Urinary bladder (tissue), 4 donors: Measurements from ENCODE around the gene KRTAP26-1. TPM values are rescaled to one million over a fixed set of nuclear protein-coding genes. Genes with fewer than 3 reads are reported as not detected.

ENCODE experiments used
- DNase-seq: peaks from one replicate; pipeline ENCODE4 v3.0.0-alpha.2; 2015; ENCODE audit errors: extremely low spot score
- H3K27ac ChIP-seq: one replicate; pipeline ENCODE4 v1.5.1; 2013; ENCODE audit warnings: low read depth, mild to moderate bottlenecking, moderate library complexity
- H3K36me3 ChIP-seq: one replicate; pipeline ENCODE4 v1.6.1; 2013; ENCODE audit warnings: mild to moderate bottlenecking, moderate library complexity; ENCODE audit not compliant: insufficient read depth
- H3K4me1 ChIP-seq: one replicate; pipeline ENCODE4 v1.6.1; 2013; ENCODE audit warnings: mild to moderate bottlenecking, moderate library complexity; ENCODE audit not compliant: insufficient read depth
- H3K4me3 ChIP-seq: one replicate; pipeline ENCODE4 v1.5.1; 2013; ENCODE audit warnings: low read depth, low read length
- WGBS: extraction: QIAGEN DNeasy Blood & Tissue Kit; methylation state at CpG from one replicate; pipeline ENCODE4 v1.1.7; 2013; 5-methylcytosine and 5-hydroxymethylcytosine counted together
- polyA plus RNA-seq: library from polyadenylated mRNA; stranded (reverse); fragments of 200-250 nt; gene quantifications from one replicate; pipeline ENCODE4 v1.2.3, GENCODE V29; 2013
- total RNA-seq: library from RNA; depleted of rRNA; stranded (reverse); fragments of >200 nt; gene quantifications from one replicate; pipeline ENCODE4 v1.2.3, GENCODE V29; 2014
- donor health status: healthy with polysubstance abuse.
- donor health status: healthy.

The KRTAP26-1 gene, protein sequence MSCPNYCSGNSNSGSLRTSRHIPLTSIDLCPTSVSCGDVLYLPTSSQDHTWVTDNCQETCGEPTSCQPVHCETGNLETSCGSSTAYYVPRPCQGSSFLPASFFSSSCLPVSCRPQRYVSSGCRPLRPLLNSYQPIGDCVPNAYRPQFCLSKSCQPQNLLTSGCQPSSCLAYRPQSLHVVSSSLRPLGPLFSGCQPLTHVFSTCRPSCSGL
- total RNA-seq (not detected), polyA plus RNA-seq (not detected)

DNA sequence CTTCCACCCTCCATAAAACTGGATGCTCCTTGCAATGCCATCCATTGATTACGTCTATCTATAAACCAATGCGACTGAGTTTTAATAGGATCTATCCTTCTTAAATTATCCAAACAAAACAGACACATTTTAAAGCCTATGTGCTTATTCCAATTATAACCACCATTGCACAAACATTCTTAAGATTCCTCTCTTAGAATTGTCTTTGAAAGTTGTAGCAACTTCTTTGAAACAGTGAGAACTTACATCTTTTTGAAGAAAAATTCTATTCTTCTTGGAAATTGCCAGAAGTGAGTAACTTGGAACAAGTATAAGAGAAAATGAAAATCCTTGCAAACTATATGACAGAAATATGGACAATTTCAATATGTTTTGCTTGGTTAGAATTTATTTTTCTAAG lies at the start of gene KRTAP26-1:
TSS of gene KRTAP26-1 (minus strand) at position 101 of the 400 bp plus-strand sequence. CDS start 280 bp downstream, outside the sequence.
- Histone ChIP-seq H3K27ac (no peak within 1 kb of the TSS), H3K4me3 (no peak within 1 kb of the TSS), H3K4me1 (no peaks in the 10 kb centered on the region), H3K36me3 (no peaks in the 10 kb centered on the region)
- WGBS: 66% methylated on average over 2 of the region's 2 CpGs
- DNase-seq: no peak

GRCh38 chr21:30355906-30356305 lies 35.8 kb upstream of the KRTAP26-1 start:
- no peak overlapping the region for H3K27ac ChIP-seq
- DNase-seq: no peak
- no peaks in the 10 kb centered on the region for H3K36me3 ChIP-seq
- WGBS: 28% methylated on average over 3 of the region's 3 CpGs
- no peaks in the 10 kb centered on the region for H3K4me1 ChIP-seq
- no peak overlapping the region for H3K4me3 ChIP-seq

- Histone ChIP-seq H3K27ac (no peak overlapping the region), H3K4me3 (no peak overlapping the region), H3K4me1 (no peaks in the 10 kb centered on the region), H3K36me3 (no peaks in the 10 kb centered on the region)
- DNase-seq: no peak
- WGBS: 73% methylated on average over 1 of the region's 1 CpG
Measured at GRCh38 chr21:30354308-30355005, 34.3 kb upstream of the KRTAP26-1 start.

GRCh38 chr21:30351534-30351933 lies 31.4 kb upstream of the KRTAP26-1 start:
- no peak overlapping the region for H3K4me3 ChIP-seq
- H3K36me3 ChIP-seq: no peaks in the 10 kb centered on the region
- no peak for DNase-seq
- no peak overlapping the region for H3K27ac ChIP-seq
- no peaks in the 10 kb centered on the region for H3K4me1 ChIP-seq
- 97% methylated on average over 1 of the region's 1 CpG for WGBS

- no peak overlapping the region for H3K4me3 ChIP-seq
- H3K4me1 ChIP-seq: no peaks in the 10 kb centered on the region
- DNase-seq: no peak
- WGBS: 49% methylated on average over 3 of the region's 3 CpGs
- no peaks in the 10 kb centered on the region for H3K36me3 ChIP-seq
- H3K27ac ChIP-seq: no peak overlapping the region
Measured at GRCh38 chr21:30349572-30349971, 29.5 kb upstream of the KRTAP26-1 start.

DNA sequence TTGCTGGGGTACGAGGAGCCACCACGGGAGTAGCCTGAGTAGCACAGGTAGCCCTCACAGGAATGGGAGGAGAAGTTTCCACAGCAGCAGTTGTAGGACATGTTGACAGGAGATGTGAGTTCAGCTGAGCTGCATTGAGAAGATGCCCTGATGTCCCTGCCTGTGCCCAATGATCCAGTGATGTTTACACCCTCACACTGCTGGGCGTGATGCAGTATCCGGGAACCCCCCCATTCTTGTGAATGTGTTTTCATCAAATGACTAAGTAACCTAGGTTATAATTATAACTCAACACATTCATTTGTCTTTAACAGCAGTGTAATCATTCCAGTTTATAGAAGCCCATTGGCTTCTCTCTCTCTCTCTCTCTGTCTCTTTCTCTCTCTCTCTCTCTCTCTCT lies 28.4 kb upstream of the KRTAP26-1 start, which contains the start of gene KRTAP23-1:
TSS of gene KRTAP23-1 (minus strand) at position 101 of the 400 bp plus-strand sequence. CDS start at position 101, 0 bp downstream.
- Histone ChIP-seq H3K36me3 (no peaks in the 10 kb centered on the region), H3K4me3 (no peak within 1 kb of the TSS), H3K4me1 (no peaks in the 10 kb centered on the region), H3K27ac (no peak within 1 kb of the TSS)
- 90% methylated on average over 4 of the region's 4 CpGs for WGBS
- no peak for DNase-seq

DNA sequence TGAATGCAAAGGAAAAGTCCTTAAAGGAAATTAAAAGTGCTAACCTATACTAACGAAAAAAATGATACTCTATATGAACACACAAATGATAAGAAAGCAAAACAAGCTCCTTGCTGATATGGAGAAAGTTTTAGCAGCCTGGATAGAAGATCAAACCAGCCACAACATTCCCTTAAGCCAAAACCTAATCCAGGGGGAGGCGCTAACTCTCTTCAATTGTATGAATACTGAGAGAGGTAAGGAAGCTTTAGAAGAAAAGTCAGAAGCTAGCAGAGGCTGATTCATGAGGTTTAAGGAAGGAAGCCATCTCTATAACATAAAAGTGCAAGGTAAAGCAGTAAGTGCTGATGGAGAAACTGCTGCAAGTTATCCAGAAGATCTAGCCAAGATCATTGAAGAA lies 24.9 kb upstream of the KRTAP26-1 start:
- Histone ChIP-seq H3K4me3 (no peak overlapping the region), H3K4me1 (no peaks in the 10 kb centered on the region), H3K27ac (no peak overlapping the region), H3K36me3 (no peaks in the 10 kb centered on the region)
- no peak for DNase-seq
- 83% methylated on average over 2 of the region's 2 CpGs for WGBS

DNA sequence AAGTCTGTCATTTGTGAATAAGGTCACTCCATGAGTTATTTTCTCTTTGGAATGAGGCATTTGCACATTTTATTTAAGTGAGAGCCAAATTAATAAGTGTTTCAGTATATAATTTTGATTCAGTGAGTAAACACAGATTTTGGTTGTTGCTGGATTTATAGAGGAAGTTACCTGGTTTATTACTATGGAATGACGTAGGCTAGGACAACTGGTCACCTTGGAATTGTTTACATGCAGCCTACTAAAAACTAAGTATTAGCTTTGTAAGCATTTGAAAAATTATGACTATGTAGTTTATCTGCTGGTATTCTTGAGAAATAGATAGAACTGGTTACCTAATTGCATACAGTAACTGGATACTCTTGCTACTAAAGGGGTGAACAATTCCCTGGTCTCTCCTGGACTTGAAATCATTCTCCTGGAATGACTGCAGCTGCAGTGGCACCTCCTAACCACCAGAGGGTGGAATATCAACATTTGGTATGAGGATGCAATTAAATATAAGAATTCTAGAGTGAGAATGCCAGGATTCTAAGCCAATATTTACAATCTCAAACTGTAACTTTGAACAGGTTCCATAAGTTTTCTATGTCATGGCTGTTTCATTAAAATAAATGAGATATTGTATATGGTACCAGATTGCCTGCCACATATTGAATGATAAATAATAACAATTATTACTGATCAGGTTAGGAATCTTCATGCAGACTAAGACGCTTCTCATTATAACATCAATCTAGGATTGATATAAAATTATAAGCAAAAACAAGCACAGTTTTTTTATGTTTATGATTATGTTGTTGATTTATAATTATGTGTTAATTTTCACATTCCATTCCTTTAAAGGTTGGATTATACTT lies 20.8 kb upstream of the KRTAP26-1 start:
- Histone ChIP-seq H3K4me1 (no peaks in the 10 kb centered on the region), H3K4me3 (no peak overlapping the region), H3K36me3 (no peaks in the 10 kb centered on the region), H3K27ac (no peak overlapping the region)
- no peak for DNase-seq
- 89% methylated on average over 2 of the region's 2 CpGs for WGBS

GRCh38 chr21:30338717-30339116 lies 18.6 kb upstream of the KRTAP26-1 start:
- 75% methylated on average over 4 of the region's 4 CpGs for WGBS
- no peak for DNase-seq
- Histone ChIP-seq H3K4me3 (no peak overlapping the region), H3K4me1 (no peaks in the 10 kb centered on the region), H3K27ac (no peak overlapping the region), H3K36me3 (no peaks in the 10 kb centered on the region)

GRCh38 chr21:30337772-30338171 lies 17.7 kb upstream of the KRTAP26-1 start:
- no peaks in the 10 kb centered on the region for H3K36me3 ChIP-seq
- no peaks in the 10 kb centered on the region for H3K4me1 ChIP-seq
- DNase-seq: no peak
- no peak overlapping the region for H3K27ac ChIP-seq
- H3K4me3 ChIP-seq: no peak overlapping the region

GRCh38 chr21:30337276-30337744 lies 17.2 kb upstream of the KRTAP26-1 start, which contains the start of gene KRTAP27-1:
KRTAP27-1 (minus strand) TSS chr21:30337694; CDS start chr21:30337668, 26 bp downstream.
- H3K4me3 ChIP-seq: no peak within 1 kb of the TSS
- no peak within 1 kb of the TSS for H3K27ac ChIP-seq
- no peak for DNase-seq
- no peaks in the 10 kb centered on the region for H3K36me3 ChIP-seq
- no peaks in the 10 kb centered on the region for H3K4me1 ChIP-seq
- WGBS: 96% methylated on average over 6 of the region's 6 CpGs

GRCh38 chr21:30336596-30336995 lies 16.5 kb upstream of the KRTAP26-1 start:
- no peak for DNase-seq
- no peaks in the 10 kb centered on the region for H3K4me1 ChIP-seq
- no peaks in the 10 kb centered on the region for H3K36me3 ChIP-seq
- WGBS: 55% methylated on average over 2 of the region's 2 CpGs
- H3K27ac ChIP-seq: no peak overlapping the region
- H3K4me3 ChIP-seq: no peak overlapping the region

DNA sequence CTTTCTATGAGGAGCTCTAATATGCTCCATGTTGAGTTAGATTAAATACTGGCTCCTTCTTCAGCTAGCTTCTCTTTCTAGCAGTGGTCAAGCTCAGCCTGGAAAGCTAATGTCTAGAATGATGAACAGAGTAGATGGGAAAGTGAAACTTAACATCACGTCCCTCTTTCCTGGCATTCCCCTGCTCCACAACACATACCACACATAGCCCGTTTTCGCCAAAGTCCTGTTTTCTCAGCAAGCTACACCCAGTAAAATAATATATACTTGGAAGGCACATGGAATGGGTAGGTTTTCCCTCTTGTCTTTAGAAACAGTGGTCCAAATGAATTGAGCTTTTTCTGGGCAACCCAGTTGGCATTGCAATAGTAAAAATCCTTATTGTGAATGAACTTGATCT lies 13.6 kb upstream of the KRTAP26-1 start:
- H3K4me3 ChIP-seq: no peak overlapping the region
- H3K4me1 ChIP-seq: no peaks in the 10 kb centered on the region
- no peaks in the 10 kb centered on the region for H3K36me3 ChIP-seq
- no peak overlapping the region for H3K27ac ChIP-seq
- WGBS: 84% methylated on average over 3 of the region's 3 CpGs
- no peak for DNase-seq
